K562 (cell line): ENCODE data around the gene ATP6V1F. TPM values are rescaled to one million over a fixed set of nuclear protein-coding genes. Genes with fewer than 3 reads are reported as not detected.

Experiments
- AFF1 ChIP-seq, 2 experiments: fragments of 450-650 bp; IDR thresholded peaks; 2 replicates each; pipeline ENCODE4 v1.6.1; 2018; ENCODE audit warnings: mild to moderate bottlenecking in 2 of 2, low read depth in 1 of 2; ENCODE audit not compliant: partially characterized antibody in 2 of 2
- ATF7 ChIP-seq: fragments of 450-650 bp; IDR thresholded peaks from 2 replicates; pipeline ENCODE4 v1.7.1; 2014; ENCODE audit warnings: mild to moderate bottlenecking, moderate library complexity
- ETV6 ChIP-seq, 3 experiments: fragments of 150-350 bp in 1 of 3; sonication (generic) in 1 of 3; formaldehyde crosslinking in 1 of 3; IDR thresholded peaks; 2 replicates each; pipeline versions ENCODE4 v1.6.1 to v1.8.0; 2014 to 2022; ENCODE audit warnings: borderline replicate concordance in 2 of 3, low read depth in 2 of 3, antibody characterized with exemption in 1 of 3, low read length in 1 of 3, mild to moderate bottlenecking in 1 of 3, missing genetic modification reagents in 1 of 3
- IRF2 ChIP-seq: sonication (generic); formaldehyde crosslinking; IDR thresholded peaks from 2 replicates; pipeline ENCODE4 v1.8.1; 2022; ENCODE audit warnings: mild to moderate bottlenecking, missing genetic modification reagents
- KDM5B ChIP-seq: fragments of 200-600 bp; sonication (generic); IDR thresholded peaks from 2 replicates; pipeline ENCODE4 v1.6.1; 2012; ENCODE audit warnings: low read depth, mild to moderate bottlenecking, moderate library complexity, low read length, control low read depth, inconsistent platforms; ENCODE audit not compliant: insufficient replicate concordance
- PTBP1 ChIP-seq: fragments of 200-400 bp; formaldehyde crosslinking; IDR thresholded peaks from 2 replicates; pipeline ENCODE4 v1.6.1; 2017; ENCODE audit warnings: low read depth, low read length
- SMAD4 ChIP-seq: fragments of 250-450 bp; sonication (Bioruptor Pico); conservative IDR thresholded peaks from 2 replicates; pipeline ENCODE4 v1.8.0; 2021; ENCODE audit warnings: inconsistent platforms, mild to moderate bottlenecking, moderate library complexity
- SRSF9 ChIP-seq: fragments of 200-400 bp; formaldehyde crosslinking; IDR thresholded peaks from 2 replicates; pipeline ENCODE4 v1.6.1; 2017; ENCODE audit warnings: low read depth, low read length, borderline replicate concordance
- ZNF12 ChIP-seq: sonication (generic); formaldehyde crosslinking; IDR thresholded peaks from 2 replicates; pipeline ENCODE4 v1.4.0; 2020; ENCODE audit warnings: mild to moderate bottlenecking, missing genetic modification reagents
- ZNF263 ChIP-seq: sonication (generic); formaldehyde crosslinking; IDR thresholded peaks from 2 replicates; pipeline ENCODE4 v1.8.0; 2022; ENCODE audit warnings: mild to moderate bottlenecking, missing genetic modification reagents, borderline replicate concordance
- ZNF324 ChIP-seq: fragments of 250-450 bp; sonication (Bioruptor Pico); IDR thresholded peaks from 2 replicates; pipeline ENCODE4 v1.4.0; 2020; ENCODE audit warnings: mild to moderate bottlenecking
- ZNF408 ChIP-seq: fragments of 250-450 bp; sonication (Bioruptor Pico); IDR thresholded peaks from 2 replicates; pipeline ENCODE4 v1.4.0; 2020; ENCODE audit warnings: low read depth, mild to moderate bottlenecking, moderate library complexity
- polyA plus RNA-seq, 8 experiments: library from polyadenylated mRNA; depleted of rRNA in 4 of 8; stranded (reverse) in 5 of 8; unstranded in 3 of 8; fragments of >200 nt; fragmentation: Nextera tagmentation in 2 of 8; fragmentation: Illumina TruSeq in 1 of 8; extraction: Ambion mirVana in 2 of 8; extraction: Trizol in 1 of 8; gene quantifications; 2 replicates each; pipeline versions ENCODE4 v1.2.1 to v1.2.3, GENCODE V29; 2011 to 2014; ENCODE audit warnings: inconsistent platforms in 1 of 8, missing spikeins in 1 of 8
- total RNA-seq, 7 experiments: library from RNA; depleted of rRNA in 6 of 7; stranded (reverse); fragments of >200 nt in 6 of 7; fragmentation: Illumina TruSeq in 2 of 7; extraction: Trizol in 2 of 7; gene quantifications; 2 replicates each; pipeline versions ENCODE4 v1.2.1 to v1.2.3, GENCODE V29; 2011 to 2021; ENCODE audit warnings: low replicate concordance in 1 of 7
- TF ChIP-seq, protein P1 (sequence below): fragments of 250-450 bp; sonication (Bioruptor Pico); IDR thresholded peaks from 2 replicates; pipeline ENCODE4 v1.5.0; 2020; ENCODE audit warnings: mild to moderate bottlenecking
- TF ChIP-seq, protein P2 (sequence below): fragments of 450-650 bp; formaldehyde crosslinking; conservative IDR thresholded peaks from 2 replicates; pipeline ENCODE4 v1.4.0; 2022; ENCODE audit warnings: mild to moderate bottlenecking, missing genetic modification characterization
- TF ChIP-seq, protein P3 (sequence below): fragments of 450-650 bp; IDR thresholded peaks from 2 replicates; pipeline ENCODE4 v1.6.1; 2018; ENCODE audit not compliant: partially characterized antibody

Gene ATP6V1F
- total and polyA plus RNA-seq, 9 of the 15 experiments (the other 6 are each of a cell fraction or from before 2014, with no cell fraction given): 206 to 1,123 (median 542) TPM

GRCh38 chr7:128883622-128884448, 21.2 kb downstream of the ATP6V1F start (continued):
- TF ChIP-seq, protein P1, sequence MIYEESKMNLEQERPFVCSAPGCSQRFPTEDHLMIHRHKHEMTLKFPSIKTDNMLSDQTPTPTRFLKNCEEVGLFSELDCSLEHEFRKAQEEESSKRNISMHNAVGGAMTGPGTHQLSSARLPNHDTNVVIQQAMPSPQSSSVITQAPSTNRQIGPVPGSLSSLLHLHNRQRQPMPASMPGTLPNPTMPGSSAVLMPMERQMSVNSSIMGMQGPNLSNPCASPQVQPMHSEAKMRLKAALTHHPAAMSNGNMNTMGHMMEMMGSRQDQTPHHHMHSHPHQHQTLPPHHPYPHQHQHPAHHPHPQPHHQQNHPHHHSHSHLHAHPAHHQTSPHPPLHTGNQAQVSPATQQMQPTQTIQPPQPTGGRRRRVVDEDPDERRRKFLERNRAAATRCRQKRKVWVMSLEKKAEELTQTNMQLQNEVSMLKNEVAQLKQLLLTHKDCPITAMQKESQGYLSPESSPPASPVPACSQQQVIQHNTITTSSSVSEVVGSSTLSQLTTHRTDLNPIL: no peak
- TF ChIP-seq, protein P2, sequence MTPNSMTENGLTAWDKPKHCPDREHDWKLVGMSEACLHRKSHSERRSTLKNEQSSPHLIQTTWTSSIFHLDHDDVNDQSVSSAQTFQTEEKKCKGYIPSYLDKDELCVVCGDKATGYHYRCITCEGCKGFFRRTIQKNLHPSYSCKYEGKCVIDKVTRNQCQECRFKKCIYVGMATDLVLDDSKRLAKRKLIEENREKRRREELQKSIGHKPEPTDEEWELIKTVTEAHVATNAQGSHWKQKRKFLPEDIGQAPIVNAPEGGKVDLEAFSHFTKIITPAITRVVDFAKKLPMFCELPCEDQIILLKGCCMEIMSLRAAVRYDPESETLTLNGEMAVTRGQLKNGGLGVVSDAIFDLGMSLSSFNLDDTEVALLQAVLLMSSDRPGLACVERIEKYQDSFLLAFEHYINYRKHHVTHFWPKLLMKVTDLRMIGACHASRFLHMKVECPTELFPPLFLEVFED (CRISPR knock-in tag): peak; percentile 50; the same call in 1 of the 2 replicates
- TF ChIP-seq AFF1 (IDR thresholded peaks at IDR 0.05; ENCODE audit: low read depth in 1 of 2, partially characterized antibody in 2 of 2) (no peak), SMAD4 (CRISPR knock-in tag) (peak; percentile 59), ATF7 (0 out of 2 replicates have a peak, but pooled peaks have one; percentile 46), ZNF408 (no peak), ZNF12 (CRISPR knock-in tag) (peak; percentile 30; the same call in 1 of the 2 replicates), ETV6 (IDR thresholded peaks at IDR 0.05; ENCODE audit: borderline replicate concordance in 1 of 2, low read depth in 2 of 2, low read length in 1 of 2) (no peak), ETV6 (CRISPR knock-in tag; IDR thresholded peaks at IDR 0.05; ENCODE audit: borderline replicate concordance) (no peak), KDM5B (no peak), ZNF263 (CRISPR knock-in tag) (no peak), ZNF324 (no peak), PTBP1 (0 out of 2 replicates have a peak, but pooled peaks have one; percentile 25), IRF2 (CRISPR knock-in tag) (no peak), SRSF9 (no peak)
- TF ChIP-seq, protein P3, sequence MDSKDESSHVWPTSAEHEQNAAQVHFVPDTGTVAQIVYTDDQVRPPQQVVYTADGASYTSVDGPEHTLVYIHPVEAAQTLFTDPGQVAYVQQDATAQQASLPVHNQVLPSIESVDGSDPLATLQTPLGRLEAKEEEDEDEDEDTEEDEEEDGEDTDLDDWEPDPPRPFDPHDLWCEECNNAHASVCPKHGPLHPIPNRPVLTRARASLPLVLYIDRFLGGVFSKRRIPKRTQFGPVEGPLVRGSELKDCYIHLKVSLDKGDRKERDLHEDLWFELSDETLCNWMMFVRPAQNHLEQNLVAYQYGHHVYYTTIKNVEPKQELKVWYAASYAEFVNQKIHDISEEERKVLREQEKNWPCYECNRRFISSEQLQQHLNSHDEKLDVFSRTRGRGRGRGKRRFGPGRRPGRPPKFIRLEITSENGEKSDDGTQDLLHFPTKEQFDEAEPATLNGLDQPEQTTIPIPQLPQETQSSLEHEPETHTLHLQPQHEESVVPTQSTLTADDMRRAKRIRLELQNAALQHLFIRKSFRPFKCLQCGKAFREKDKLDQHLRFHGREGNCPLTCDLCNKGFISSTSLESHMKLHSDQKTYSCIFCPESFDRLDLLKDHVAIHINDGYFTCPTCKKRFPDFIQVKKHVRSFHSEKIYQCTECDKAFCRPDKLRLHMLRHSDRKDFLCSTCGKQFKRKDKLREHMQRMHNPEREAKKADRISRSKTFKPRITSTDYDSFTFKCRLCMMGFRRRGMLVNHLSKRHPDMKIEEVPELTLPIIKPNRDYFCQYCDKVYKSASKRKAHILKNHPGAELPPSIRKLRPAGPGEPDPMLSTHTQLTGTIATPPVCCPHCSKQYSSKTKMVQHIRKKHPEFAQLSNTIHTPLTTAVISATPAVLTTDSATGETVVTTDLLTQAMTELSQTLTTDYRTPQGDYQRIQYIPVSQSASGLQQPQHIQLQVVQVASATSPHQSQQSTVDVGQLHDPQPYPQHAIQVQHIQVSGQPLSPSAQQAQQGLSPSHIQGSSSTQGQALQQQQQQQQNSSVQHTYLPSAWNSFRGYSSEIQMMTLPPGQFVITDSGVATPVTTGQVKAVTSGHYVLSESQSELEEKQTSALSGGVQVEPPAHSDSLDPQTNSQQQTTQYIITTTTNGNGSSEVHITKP: peak; percentile 49
